Upper lobe of left lung (tissue), 4 donors: Measurements from ENCODE around the gene MIEF2.

Experiments
- POLR2AphosphoS5 ChIP-seq, 2 donors: sonication (generic); formaldehyde crosslinking; IDR thresholded peaks; one replicate each; pipeline ENCODE4 v1.5.1; 2017; ENCODE audit warnings: antibody characterized with exemption in 2 of 2
- TF ChIP-seq, protein P1 (sequence below), 6 experiments: fragments of 450-650 bp in 4 of 6; fragments of 200-600 bp in 2 of 6; sonication (generic) in 2 of 6; IDR thresholded peaks; one replicate each; pipeline ENCODE4 v1.5.1; 2016 to 2019; ENCODE audit warnings: antibody characterized with exemption in 6 of 6

DNA sequence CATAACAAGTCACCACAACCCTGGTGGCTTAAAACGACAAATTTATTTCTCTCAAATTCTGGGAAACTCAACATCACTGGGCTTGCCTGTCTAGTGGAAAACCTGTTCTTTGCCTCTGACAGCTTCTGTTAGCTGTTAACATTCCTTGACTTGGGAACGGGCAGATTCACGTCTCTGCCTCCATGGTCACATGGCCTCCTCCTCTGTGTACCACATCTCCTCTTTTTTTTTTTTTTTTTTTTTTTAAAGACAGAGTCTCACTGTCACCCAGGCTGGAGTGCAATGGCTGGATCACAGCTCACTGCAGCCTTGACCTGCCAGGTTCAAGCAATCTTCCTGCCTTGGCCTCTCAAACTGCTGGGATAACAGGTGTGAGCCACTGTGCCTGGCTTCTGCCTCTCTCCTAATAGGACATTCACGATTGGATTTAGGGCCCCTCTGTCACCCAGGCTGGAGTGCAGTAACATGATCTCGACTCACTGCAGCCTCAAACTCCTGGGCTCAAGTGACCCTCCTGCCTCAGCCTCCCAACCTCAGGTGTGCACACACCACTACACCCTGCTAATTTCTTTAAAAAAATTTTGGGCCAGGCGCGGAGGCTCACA lies 46.7 kb upstream of the MIEF2 start:
- no peak for TF ChIP-seq POLR2AphosphoS5 (IDR thresholded peaks at IDR 0.05)
- TF ChIP-seq, protein P1, sequence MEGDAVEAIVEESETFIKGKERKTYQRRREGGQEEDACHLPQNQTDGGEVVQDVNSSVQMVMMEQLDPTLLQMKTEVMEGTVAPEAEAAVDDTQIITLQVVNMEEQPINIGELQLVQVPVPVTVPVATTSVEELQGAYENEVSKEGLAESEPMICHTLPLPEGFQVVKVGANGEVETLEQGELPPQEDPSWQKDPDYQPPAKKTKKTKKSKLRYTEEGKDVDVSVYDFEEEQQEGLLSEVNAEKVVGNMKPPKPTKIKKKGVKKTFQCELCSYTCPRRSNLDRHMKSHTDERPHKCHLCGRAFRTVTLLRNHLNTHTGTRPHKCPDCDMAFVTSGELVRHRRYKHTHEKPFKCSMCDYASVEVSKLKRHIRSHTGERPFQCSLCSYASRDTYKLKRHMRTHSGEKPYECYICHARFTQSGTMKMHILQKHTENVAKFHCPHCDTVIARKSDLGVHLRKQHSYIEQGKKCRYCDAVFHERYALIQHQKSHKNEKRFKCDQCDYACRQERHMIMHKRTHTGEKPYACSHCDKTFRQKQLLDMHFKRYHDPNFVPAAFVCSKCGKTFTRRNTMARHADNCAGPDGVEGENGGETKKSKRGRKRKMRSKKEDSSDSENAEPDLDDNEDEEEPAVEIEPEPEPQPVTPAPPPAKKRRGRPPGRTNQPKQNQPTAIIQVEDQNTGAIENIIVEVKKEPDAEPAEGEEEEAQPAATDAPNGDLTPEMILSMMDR (IDR thresholded peaks at IDR 0.05): no peak
